Lower leg skin (tissue), 3 donors: ENCODE measurements around the gene PHLPP1.

Experiments
- CTCF ChIP-seq, 3 donors: fragments of 450-650 bp; IDR thresholded peaks; one replicate each; pipeline ENCODE4 v1.5.1; 2016; ENCODE audit warnings: antibody characterized with exemption in 3 of 3, mild to moderate bottlenecking in 3 of 3, moderate library complexity in 2 of 3
- POLR2A ChIP-seq, 2 donors: fragments of 450-650 bp; IDR thresholded peaks; one replicate each; pipeline ENCODE4 v1.6.1; 2016 to 2017; ENCODE audit warnings: antibody characterized with exemption in 2 of 2, mild to moderate bottlenecking in 1 of 2, moderate library complexity in 1 of 2

GRCh38 chr18:62759704-62760402 lies 44.5 kb downstream of the PHLPP1 start:
- no peak for TF ChIP-seq POLR2A (IDR thresholded peaks at IDR 0.05)
- no peak for TF ChIP-seq CTCF (IDR thresholded peaks at IDR 0.05)
